Choroid plexus epithelial cell (primary cell): ENCODE data around the gene ARMCX4.
"Not testable (repeated sequence)": the region's sequence is repeated elsewhere in the genome, so short reads cannot be mapped to it uniquely, and the experiment has no call there.

Experiments
- DNase-seq: peaks from one replicate; pipeline ENCODE4 v3.0.0-alpha.2; 2010; ENCODE audit warnings: low read depth
- H3K4me3 ChIP-seq: 2 replicates; pipeline ENCODE4 v1.5.1; 2011; ENCODE audit warnings: low read depth, mild to moderate bottlenecking, control low read depth, low read length, moderate library complexity
- TF ChIP-seq, protein P1 (sequence below): conservative IDR thresholded peaks from 2 replicates; pipeline ENCODE4 v1.5.1; 2011; ENCODE audit warnings: low read depth, mild to moderate bottlenecking, control low read depth, inconsistent platforms, low read length, moderate library complexity

The ARMCX4 gene

GRCh38 chrX:101493225-101493624, 8.0 kb downstream of the ARMCX4 start:
- no peak overlapping the region for H3K4me3 ChIP-seq
- no peak for DNase-seq
- TF ChIP-seq, protein P1, sequence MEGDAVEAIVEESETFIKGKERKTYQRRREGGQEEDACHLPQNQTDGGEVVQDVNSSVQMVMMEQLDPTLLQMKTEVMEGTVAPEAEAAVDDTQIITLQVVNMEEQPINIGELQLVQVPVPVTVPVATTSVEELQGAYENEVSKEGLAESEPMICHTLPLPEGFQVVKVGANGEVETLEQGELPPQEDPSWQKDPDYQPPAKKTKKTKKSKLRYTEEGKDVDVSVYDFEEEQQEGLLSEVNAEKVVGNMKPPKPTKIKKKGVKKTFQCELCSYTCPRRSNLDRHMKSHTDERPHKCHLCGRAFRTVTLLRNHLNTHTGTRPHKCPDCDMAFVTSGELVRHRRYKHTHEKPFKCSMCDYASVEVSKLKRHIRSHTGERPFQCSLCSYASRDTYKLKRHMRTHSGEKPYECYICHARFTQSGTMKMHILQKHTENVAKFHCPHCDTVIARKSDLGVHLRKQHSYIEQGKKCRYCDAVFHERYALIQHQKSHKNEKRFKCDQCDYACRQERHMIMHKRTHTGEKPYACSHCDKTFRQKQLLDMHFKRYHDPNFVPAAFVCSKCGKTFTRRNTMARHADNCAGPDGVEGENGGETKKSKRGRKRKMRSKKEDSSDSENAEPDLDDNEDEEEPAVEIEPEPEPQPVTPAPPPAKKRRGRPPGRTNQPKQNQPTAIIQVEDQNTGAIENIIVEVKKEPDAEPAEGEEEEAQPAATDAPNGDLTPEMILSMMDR: no peak

GRCh38 chrX:101502929-101503328, 17.7 kb downstream of the ARMCX4 start:
- DNase-seq, H3K4me3 ChIP-seq: not testable (repeated sequence)

GRCh38 chrX:101507372-101507771, 22.1 kb downstream of the ARMCX4 start:
- no peak overlapping the region for H3K4me3 ChIP-seq
- TF ChIP-seq, protein P1: no peak
- no peak for DNase-seq

- DNase-seq: no peak
- no peak overlapping the region for H3K4me3 ChIP-seq
- TF ChIP-seq, protein P1: no peak
These were observed 22.7 kb downstream of the ARMCX4 start for GRCh38 chrX:101507986-101508385.

DNA sequence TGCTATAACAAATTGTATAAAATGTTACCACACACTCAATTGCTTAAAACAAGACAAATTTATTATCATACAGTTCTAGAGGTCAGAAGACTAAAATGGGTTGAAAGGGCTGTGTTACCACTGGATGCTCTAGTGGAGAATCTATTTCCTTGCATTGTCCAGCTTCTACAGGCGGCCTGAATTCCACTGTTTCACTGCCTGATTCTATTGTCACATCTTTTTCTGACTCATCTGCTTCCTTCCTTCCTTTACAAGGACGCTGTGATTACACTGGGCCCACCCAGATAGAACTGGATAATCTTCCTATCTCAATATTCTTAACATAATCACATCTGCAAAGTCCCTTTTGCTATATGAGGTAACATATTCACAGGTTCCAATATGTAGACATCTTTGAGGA, 45.7 kb downstream of the ARMCX4 start:
- H3K4me3 ChIP-seq: no peak overlapping the region
- no peak for DNase-seq
- TF ChIP-seq, protein P1: no peak
